Trophoblast cell (in vitro differentiated cells and primary cell): ENCODE data around the gene ADCY4.

Experiments
- DNase-seq, 2 donors: peaks; one replicate each; pipeline ENCODE4 v3.0.0-alpha.2; 2016
- H2AFZ ChIP-seq: 2 replicates; pipeline ENCODE4 v1.6.1; 2013; ENCODE audit warnings: low read length, moderate library complexity, mild to moderate bottlenecking; ENCODE audit not compliant: insufficient read depth, poor library complexity
- H2AK5ac ChIP-seq: 2 replicates; pipeline ENCODE4 v1.6.1; 2013; ENCODE audit warnings: mild to moderate bottlenecking, low read length
- H2BK120ac ChIP-seq: 2 replicates; pipeline ENCODE4 v1.6.1; 2013; ENCODE audit warnings: low read length, mild to moderate bottlenecking, moderate library complexity; ENCODE audit not compliant: insufficient read depth, poor library complexity
- H2BK12ac ChIP-seq: 2 replicates; pipeline ENCODE4 v1.6.1; 2013; ENCODE audit warnings: mild to moderate bottlenecking, low read length, moderate library complexity
- H2BK5ac ChIP-seq: 2 replicates; pipeline ENCODE4 v1.6.1; 2013; ENCODE audit warnings: low read length, low read depth, moderate library complexity, mild to moderate bottlenecking; ENCODE audit not compliant: poor library complexity
- H3K14ac ChIP-seq: 2 replicates; pipeline ENCODE4 v1.6.1; 2013; ENCODE audit warnings: mild to moderate bottlenecking, low read length
- H3K18ac ChIP-seq: 2 replicates; pipeline ENCODE4 v1.6.1; 2013; ENCODE audit warnings: mild to moderate bottlenecking, low read length
- H3K23ac ChIP-seq: 2 replicates; pipeline ENCODE4 v1.6.1; 2013; ENCODE audit warnings: low read length
- H3K27ac ChIP-seq: 2 replicates; pipeline ENCODE4 v1.5.1; 2013; ENCODE audit warnings: low read depth, mild to moderate bottlenecking, inconsistent platforms, low read length, moderate library complexity
- H3K27me3 ChIP-seq: 2 replicates; pipeline ENCODE4 v1.6.1; 2013; ENCODE audit warnings: inconsistent platforms, mild to moderate bottlenecking, low read length, moderate library complexity; ENCODE audit not compliant: insufficient read depth
- H3K36me3 ChIP-seq, 2 experiments: 1 replicate in 1 of 2; 2 replicates in 1 of 2; pipeline ENCODE4 v1.6.1; 2013; ENCODE audit warnings: low read length in 2 of 2, mild to moderate bottlenecking in 2 of 2, moderate library complexity in 1 of 2; ENCODE audit not compliant: insufficient read depth in 2 of 2, control insufficient read depth in 1 of 2
- H3K4ac ChIP-seq: 2 replicates; pipeline ENCODE4 v1.6.1; 2013; ENCODE audit warnings: low read depth, mild to moderate bottlenecking, low read length, moderate library complexity
- H3K4me1 ChIP-seq, 2 experiments: 1 replicate in 1 of 2; 2 replicates in 1 of 2; pipeline ENCODE4 v1.6.1; 2013; ENCODE audit warnings: low read length in 2 of 2, mild to moderate bottlenecking in 2 of 2, moderate library complexity in 1 of 2; ENCODE audit not compliant: insufficient read depth in 2 of 2, control insufficient read depth in 1 of 2
- H3K4me2 ChIP-seq: 2 replicates; pipeline ENCODE4 v1.6.1; 2013; ENCODE audit warnings: inconsistent platforms, mild to moderate bottlenecking, low read length, moderate library complexity
- H3K4me3 ChIP-seq: 2 replicates; pipeline ENCODE4 v1.5.1; 2013; ENCODE audit warnings: mild to moderate bottlenecking, low read depth, low read length, inconsistent platforms
- H3K79me1 ChIP-seq: one replicate; pipeline ENCODE4 v1.6.1; 2013; ENCODE audit warnings: low read length
- H3K79me2 ChIP-seq: 2 replicates; pipeline ENCODE4 v1.6.1; 2013; ENCODE audit warnings: low read length, mild to moderate bottlenecking; ENCODE audit not compliant: control insufficient read depth, insufficient read depth, poor library complexity
- H3K9ac ChIP-seq: 2 replicates; pipeline ENCODE4 v1.6.1; 2013; ENCODE audit warnings: mild to moderate bottlenecking, low read length
- H3K9me3 ChIP-seq: 2 replicates; pipeline ENCODE4 v1.6.1; 2013; ENCODE audit warnings: low read depth, mild to moderate bottlenecking, control low read depth, inconsistent platforms, low read length; ENCODE audit not compliant: insufficient read depth
- H4K12ac ChIP-seq: 2 replicates; pipeline ENCODE4 v1.6.1; 2013; ENCODE audit warnings: low read depth, mild to moderate bottlenecking, low read length, moderate library complexity
- H4K8ac ChIP-seq: 2 replicates; pipeline ENCODE4 v1.6.1; 2013; ENCODE audit warnings: low read depth, mild to moderate bottlenecking, low read length, moderate library complexity
- H4K91ac ChIP-seq: one replicate; pipeline ENCODE4 v1.6.1; 2013; ENCODE audit warnings: low read depth, mild to moderate bottlenecking, low read length, moderate library complexity
- WGBS: extraction: QIAGEN DNeasy Blood & Tissue Kit; methylation state at CpG from one replicate; pipeline ENCODE4 v1.1.7; 2013; ENCODE audit warnings: missing lambda C conversion rate; ENCODE audit not compliant: insufficient read length, insufficient coverage; ENCODE audit errors: extremely low coverage; 5-methylcytosine and 5-hydroxymethylcytosine counted together

Gene ADCY4

DNA sequence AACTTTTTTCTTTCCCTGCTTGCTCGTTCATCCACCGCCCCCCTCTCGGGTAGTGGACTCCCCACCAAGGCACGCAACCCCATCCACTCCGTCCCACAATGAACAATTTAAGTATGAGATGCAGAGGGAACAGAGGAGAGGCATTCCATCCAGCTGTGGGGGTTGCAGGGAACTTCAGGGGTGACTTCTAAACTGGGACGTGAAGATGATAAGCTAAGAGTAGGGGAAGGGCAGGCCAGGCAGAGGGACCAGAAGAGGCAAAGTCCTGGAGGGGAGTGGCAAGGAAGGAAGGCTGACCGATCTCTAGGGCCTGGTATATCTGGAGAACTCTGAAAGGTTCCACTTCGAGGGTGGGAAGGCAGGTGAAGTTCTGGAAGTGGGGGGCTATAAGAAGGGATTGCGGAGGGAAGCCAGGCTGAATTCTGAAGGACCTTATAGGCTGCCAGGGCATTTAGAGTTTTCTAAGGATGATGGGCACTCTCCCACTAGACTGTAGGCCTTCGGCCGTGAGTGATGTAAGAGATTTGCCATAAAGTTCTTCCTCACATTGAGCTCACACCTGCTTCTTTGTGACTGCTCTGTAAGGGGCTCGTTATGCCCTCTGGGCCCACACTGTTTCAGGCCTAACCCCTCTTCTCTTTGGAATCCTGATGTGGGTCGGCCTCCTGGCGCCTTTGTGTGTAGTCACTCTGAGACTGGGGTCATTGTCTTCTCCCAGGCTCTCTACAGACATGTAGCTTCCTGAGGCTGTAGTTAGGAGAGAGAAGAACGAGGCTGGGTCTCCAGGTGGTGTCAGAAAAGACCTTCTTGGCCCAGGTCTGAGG is 45.2 kb upstream of the ADCY4 start:
- no peak for DNase-seq
- H2AFZ ChIP-seq = no peak overlapping the region

DNA sequence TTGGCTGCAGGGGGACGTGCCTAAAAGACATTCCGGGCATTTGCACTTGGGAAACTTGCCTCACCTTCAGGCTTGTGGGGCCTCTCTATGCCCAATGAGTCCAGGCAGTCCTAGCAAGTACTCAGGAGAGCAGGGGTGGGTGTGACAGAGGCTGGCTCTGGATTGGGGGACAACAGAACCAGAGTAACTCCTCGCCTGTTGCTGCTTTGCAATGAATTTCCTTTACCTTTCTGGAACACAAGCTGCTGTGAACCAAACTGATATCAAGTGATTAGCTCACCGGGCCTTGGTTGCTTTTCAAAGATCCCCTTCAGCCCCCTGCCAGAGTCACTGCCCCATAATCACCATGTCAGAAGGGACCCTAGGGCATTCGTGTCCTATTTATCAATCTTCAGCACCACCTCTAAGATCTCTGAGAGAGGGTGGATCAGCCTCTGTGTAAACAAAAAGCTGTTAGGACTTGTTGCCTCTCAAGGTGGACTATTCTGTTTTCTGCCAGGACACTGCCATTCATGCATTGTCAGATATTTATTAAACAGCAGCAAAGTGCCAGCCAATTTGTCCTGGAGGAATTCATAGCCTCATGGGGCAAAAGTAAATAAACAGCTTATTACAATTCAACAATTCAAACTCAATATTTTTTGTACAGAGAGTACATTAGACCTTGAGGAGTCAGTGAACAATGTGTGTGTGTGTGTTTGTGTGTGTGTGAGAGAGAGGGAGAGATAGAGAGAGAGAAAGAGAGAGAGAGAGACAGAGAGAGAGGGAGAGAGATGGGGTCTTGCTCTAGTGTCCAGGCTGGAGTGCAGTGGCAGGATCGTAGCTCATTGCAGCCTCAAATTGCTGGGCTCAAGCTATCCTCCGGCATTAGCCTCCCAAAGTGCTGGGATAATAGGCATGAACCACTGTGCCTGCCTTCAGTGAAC is 44.4 kb upstream of the ADCY4 start:
- Histone ChIP-seq H3K9me3 (no peaks in the 10 kb centered on the region), H2BK120ac (no peak overlapping the region), H3K4me1 (no peaks in the 10 kb centered on the region), H3K79me2 (no peaks in the 10 kb centered on the region), H3K4ac (no peak overlapping the region), H2BK12ac (no peak overlapping the region), H3K27ac (no peak overlapping the region), H3K18ac (no peak overlapping the region), H3K79me1 (no peaks in the 10 kb centered on the region), H3K36me3 (peaks cover 20 to 28% of the 10 kb centered on the region in 2 experiments), H3K14ac (no peak overlapping the region), H3K9ac (no peak overlapping the region), H3K4me2 (no peak overlapping the region), H4K91ac (no peak overlapping the region), H4K8ac (no peak overlapping the region), H2AFZ (no peak overlapping the region), H3K23ac (no peak overlapping the region), H4K12ac (no peak overlapping the region), H3K27me3 (no peaks in the 10 kb centered on the region), H2AK5ac (no peak overlapping the region), H2BK5ac (no peak overlapping the region), H3K4me3 (no peak overlapping the region)
- no CpG with 5 or more reads among the region's 7 CpGs for WGBS
- DNase-seq = no peak

More for the DNA sequence above, 45.2 kb upstream of the ADCY4 start:
- no peaks in the 10 kb centered on the region for H3K9me3 ChIP-seq
- H3K4me3 ChIP-seq = no peak overlapping the region
- H3K18ac ChIP-seq = no peak overlapping the region
- H2BK12ac ChIP-seq = no peak overlapping the region
- H4K91ac ChIP-seq = no peak overlapping the region
- H3K9ac ChIP-seq = no peak overlapping the region
- no peak overlapping the region for H3K4me2 ChIP-seq
- no peak overlapping the region for H3K27ac ChIP-seq
- no CpG with 5 or more reads among the region's 15 CpGs for WGBS
- no peak overlapping the region for H3K4ac ChIP-seq
- no peaks in the 10 kb centered on the region for H3K4me1 ChIP-seq
- no peak overlapping the region for H4K8ac ChIP-seq
- H3K79me2 ChIP-seq = no peaks in the 10 kb centered on the region
- H3K79me1 ChIP-seq = no peaks in the 10 kb centered on the region
- H4K12ac ChIP-seq = no peak overlapping the region
- no peak overlapping the region for H2BK120ac ChIP-seq
- H2AK5ac ChIP-seq = no peak overlapping the region
- H3K23ac ChIP-seq = no peak overlapping the region
- no peaks in the 10 kb centered on the region for H3K27me3 ChIP-seq
- H2BK5ac ChIP-seq = no peak overlapping the region
- peaks cover 20 to 23% of the 10 kb centered on the region in 2 experiments for H3K36me3 ChIP-seq
- no peak overlapping the region for H3K14ac ChIP-seq

DNA sequence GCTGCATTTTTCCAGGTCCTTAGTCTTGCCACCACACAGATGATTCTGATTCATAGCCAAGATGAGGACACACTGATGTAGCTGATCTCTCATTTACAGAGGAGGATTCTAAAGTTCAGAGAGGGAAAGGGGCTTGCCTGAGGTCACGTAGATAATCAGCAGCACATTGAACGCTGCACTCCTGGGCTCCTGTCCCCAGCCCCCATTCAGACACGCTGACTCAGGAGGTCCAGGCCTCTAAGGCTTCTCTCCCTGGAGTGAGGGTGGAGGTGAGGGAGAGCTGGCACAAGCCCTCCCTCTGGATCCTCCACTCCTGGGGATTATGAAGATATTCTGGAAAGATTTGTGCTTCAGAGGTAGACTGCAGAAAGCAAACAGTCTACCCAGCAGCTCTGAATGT is 43.5 kb upstream of the ADCY4 start:
- no peak overlapping the region for H3K9ac ChIP-seq
- H2BK120ac ChIP-seq = no peak overlapping the region
- no peak for DNase-seq
- H4K8ac ChIP-seq = no peak overlapping the region
- no peak overlapping the region for H3K14ac ChIP-seq
- H3K23ac ChIP-seq = no peak overlapping the region
- no peak overlapping the region for H3K4me3 ChIP-seq
- H3K79me1 ChIP-seq = no peaks in the 10 kb centered on the region
- no peak overlapping the region for H4K91ac ChIP-seq
- no peak overlapping the region for H2AFZ ChIP-seq
- peaks cover 30 to 37% of the 10 kb centered on the region in 2 experiments for H3K36me3 ChIP-seq
- no peaks in the 10 kb centered on the region for H3K79me2 ChIP-seq
- H3K9me3 ChIP-seq = no peaks in the 10 kb centered on the region
- H4K12ac ChIP-seq = no peak overlapping the region
- no peak overlapping the region for H3K4ac ChIP-seq
- H2BK12ac ChIP-seq = no peak overlapping the region
- H3K27ac ChIP-seq = no peak overlapping the region
- no peak overlapping the region for H3K18ac ChIP-seq
- no peaks in the 10 kb centered on the region for H3K27me3 ChIP-seq
- no peak overlapping the region for H2AK5ac ChIP-seq
- no CpG with 5 or more reads among the region's 3 CpGs for WGBS
- no peak overlapping the region for H2BK5ac ChIP-seq
- no peak overlapping the region for H3K4me2 ChIP-seq
- H3K4me1 ChIP-seq = no peaks in the 10 kb centered on the region

DNA sequence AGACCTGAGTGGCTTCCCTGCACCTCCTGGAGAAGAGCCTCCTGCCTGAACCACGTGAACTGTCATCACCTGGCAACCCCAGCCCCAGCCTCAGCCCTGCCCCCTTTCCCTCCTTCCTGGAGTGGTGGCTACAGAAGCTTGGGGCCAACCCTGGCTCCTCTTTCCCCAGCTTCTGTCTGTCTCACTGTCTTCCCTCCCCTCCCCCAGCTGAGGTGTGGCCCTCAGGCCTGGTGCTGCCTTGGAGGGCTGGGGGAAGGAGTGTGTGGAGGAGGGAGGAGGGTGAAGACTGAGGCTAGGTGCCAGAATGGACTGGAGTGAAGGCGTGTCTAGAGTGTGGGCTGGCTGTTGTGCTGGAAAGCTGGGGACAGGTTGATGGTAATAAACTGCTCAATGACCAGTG is 42.8 kb upstream of the ADCY4 start:
- peaks cover 35 to 43% of the 10 kb centered on the region in 2 experiments for H3K36me3 ChIP-seq
- H3K4me2 ChIP-seq = no peak overlapping the region
- H3K18ac ChIP-seq = no peak overlapping the region
- H3K14ac ChIP-seq = no peak overlapping the region
- H3K23ac ChIP-seq = no peak overlapping the region
- H3K9ac ChIP-seq = no peak overlapping the region
- H4K91ac ChIP-seq = no peak overlapping the region
- no peak for DNase-seq
- no peak overlapping the region for H2BK120ac ChIP-seq
- no peak overlapping the region for H2BK12ac ChIP-seq
- H3K27ac ChIP-seq = no peak overlapping the region
- no peak overlapping the region for H3K4ac ChIP-seq
- no peak overlapping the region for H4K8ac ChIP-seq
- no peaks in the 10 kb centered on the region for H3K27me3 ChIP-seq
- H3K4me1 ChIP-seq = no peaks in the 10 kb centered on the region
- H2AFZ ChIP-seq = no peak overlapping the region
- no peak overlapping the region for H2AK5ac ChIP-seq
- no peak overlapping the region for H2BK5ac ChIP-seq
- H3K79me1 ChIP-seq = no peaks in the 10 kb centered on the region
- no CpG with 5 or more reads among the region's 2 CpGs for whole genome bisulfite sequencing
- H3K79me2 ChIP-seq = no peaks in the 10 kb centered on the region
- peaks cover 1% of the 10 kb centered on the region for H3K9me3 ChIP-seq
- no peak overlapping the region for H3K4me3 ChIP-seq
- H4K12ac ChIP-seq = no peak overlapping the region
